Posterior cingulate gyrus (tissue), 11 donors: Measurements from ENCODE around the gene SLC22A12.
"Not testable (repeated sequence)": the region's sequence is repeated elsewhere in the genome, so short reads cannot be mapped to it uniquely, and the experiment has no call there.

Source experiments
- DNase-seq, 10 donors: peaks; one replicate each; pipeline versions ENCODE4 v3.0.0 to v3.0.0-alpha.2; 2020 to 2021; ENCODE audit warnings: mixed read lengths in 3 of 10
- intact Hi-C: fragments of 100-400 bp; cut with DNase I; formaldehyde crosslinking; loops from one replicate; pipeline ENCODE4 v1.15.1; 2023

Gene SLC22A12

DNA sequence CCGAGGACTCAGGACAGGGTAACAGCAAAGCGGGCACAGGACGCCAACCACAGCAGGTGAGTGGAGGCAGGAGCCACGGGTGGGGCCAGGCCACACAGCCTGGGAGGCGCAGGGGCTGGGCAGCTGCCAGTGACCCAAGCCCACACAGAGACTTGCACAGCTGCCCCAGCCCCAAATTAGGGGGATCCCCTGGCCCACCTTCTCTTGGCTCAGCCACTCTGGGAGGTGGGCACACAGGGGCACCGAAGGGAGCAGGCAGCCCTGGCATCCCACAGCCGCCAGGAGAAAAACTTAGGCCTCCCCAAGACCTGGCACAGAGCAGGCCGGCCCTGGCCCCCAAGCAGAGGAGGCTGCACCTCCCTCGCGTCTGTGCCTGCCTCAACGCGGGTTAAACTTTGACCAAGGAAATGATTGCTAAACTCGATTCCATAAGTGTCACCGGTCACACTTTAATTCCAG, at the start of gene SLC22A12:
Gene SLC22A12 (plus strand): TSS at position 458 of the 459 bp plus-strand sequence. CDS start 337 bp downstream, outside the sequence.
- intact Hi-C loops, result no loop called here
- peak in 4 of 10 donors; percentile 1 to 66 (median 32) for DNase-seq

GRCh38 chr11:64542172-64543125, 48.6 kb upstream of the SLC22A12 start:
- peak in 3 of 10 donors; percentile 58 to 79 (median 74) for DNase-seq
- intact Hi-C loops, result no loop called here

DNA sequence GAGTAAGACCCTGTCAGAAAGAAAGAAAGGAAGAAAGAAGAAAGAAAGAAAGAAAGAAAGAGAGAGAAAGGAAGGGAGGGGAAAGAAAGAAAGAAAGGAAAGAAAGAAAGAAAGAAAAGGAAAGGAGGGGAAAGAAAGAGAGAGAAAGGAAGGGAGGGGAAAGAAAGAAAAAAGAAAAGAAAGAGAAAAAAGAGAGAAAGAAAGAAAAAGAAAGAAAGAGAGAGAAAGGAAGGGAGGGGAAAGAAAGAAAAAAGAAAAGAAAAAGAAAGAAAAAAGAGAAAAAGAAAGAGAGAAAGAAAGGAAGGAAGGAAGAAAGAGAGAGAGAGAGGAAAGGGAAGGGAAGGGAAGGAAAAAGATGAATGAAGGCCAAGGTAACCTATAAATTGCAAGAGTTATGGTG, 47.2 kb upstream of the SLC22A12 start:
- no peak for DNase-seq
- intact Hi-C loops, result no loop called here

DNA sequence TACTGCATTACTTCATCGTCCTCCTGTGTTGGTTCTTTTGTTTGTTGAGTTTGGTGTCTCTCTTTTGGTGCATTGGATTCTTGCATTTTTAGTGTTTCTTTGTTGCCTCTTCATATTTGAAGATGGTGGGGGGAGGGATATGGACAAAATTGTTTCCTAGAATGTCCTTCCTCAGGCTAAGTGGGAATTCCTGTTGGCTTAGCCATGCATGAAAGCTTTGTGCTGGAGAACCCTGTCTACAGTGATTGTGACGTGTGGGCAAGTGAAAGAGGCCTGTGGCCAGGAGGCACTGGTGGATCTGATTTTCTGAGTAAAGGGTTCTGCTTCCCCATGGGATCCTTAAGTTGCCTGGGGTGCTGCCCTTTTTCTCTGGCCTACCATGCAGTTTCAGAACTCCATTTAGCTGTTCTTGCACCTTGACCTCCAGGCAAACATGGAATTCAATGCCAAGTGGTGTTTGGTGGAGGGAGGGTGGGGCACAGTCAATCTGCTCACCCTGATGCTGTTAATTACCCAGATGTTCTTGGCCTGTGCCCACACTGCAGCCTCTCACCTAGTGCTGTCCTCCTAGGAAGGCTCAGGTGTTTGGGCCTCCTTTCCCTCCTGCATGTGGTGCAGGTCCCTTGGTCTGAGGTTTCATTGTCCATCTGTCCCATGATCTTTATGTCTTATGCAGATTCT, 46.3 kb upstream of the SLC22A12 start:
- DNase-seq, result peak in 3 of 10 donors; percentile 10 to 40 (median 11)
- intact Hi-C loops, result no loop called here

GRCh38 chr11:64545619-64546018, 45.4 kb upstream of the SLC22A12 start:
- DNase-seq, result peak in 3 of 10 donors; percentile 26 to 72 (median 41)
- intact Hi-C loops, result no loop called here

DNA sequence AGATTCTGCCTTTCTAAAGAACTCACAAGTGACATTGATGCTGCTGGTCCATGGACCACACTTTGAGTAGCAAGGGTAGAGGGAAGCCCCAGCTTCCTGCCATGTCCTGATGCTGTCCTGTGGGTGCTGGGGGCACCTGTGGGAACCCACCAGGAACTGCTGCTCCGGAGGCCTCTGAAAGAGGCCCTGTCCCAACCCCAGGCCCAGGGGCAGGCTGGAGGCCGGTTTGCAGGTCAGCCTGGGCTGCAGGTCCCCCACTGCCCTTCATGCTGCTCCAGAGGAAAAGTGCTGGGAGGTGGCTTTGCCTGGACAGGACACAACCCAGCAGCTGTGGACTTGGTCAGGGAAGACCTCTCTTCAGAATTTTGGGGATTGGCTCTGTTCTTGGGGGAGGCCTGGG, 44.8 kb upstream of the SLC22A12 start:
- peak in 3 of 10 donors; percentile 10 to 38 (median 23) for DNase-seq
- intact Hi-C loops, result no loop called here

- DNase-seq, result peak in 3 of 10 donors; percentile 1 to 64 (median 41)
- intact Hi-C loops, result no loop called here
Observed at GRCh38 chr11:64546600-64546999, 44.4 kb upstream of the SLC22A12 start.

DNA sequence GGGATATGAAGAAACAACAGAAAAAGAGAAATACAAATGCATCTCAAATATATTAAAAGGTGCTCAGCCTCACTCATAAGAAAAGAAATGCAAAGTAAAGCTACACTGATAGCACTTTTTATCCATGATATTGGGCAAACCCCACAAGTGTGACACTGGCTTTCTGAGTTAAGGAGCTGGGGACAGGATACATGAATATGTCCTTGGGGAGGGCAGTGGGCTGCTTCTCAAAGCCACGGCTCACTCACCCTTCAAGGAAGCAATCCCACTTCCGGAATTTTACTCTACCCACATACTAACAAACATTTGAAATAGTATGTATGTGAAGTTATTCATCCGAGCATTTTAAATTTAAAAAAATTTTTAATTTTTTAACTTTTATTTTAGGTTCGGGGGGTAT, 41.1 kb upstream of the SLC22A12 start:
- peak in 2 of 10 donors; percentile 7 to 11 for DNase-seq
- intact Hi-C loops, result no loop called here

DNA sequence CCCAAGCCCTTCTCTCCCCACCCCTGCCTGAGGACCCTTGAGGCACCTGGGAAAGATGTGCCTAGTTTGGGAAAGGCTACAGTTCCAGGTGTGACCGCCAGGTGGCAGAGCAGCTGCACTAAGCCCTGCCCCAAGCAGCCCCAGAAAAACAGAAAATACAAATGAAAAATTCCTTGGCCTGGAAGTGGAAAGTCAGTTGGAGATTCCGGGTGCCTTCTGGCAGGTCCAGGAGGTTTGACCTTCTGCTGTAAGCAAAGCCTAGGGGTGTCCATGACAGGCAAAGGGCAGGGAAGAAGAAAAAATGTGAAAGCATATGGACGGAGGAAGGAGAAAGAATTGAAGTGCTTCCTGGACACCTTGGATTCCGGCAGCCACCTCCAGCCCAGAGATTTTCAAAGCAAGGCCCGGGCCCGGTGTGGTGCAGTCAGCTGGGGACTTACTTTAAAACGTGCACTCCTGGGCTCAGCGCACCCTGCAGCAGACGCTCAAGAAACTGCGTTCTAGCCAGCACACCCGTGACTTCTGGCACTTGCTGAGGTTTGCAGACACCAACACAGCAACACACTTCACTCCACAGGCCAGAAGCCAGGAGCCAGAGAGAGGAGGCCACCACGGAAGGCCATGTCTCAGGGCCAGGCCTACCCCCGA, 37.3 kb upstream of the SLC22A12 start:
- intact Hi-C loops, result loop anchor here (1.0 kb wide), 1 partner anchor 100 kb away; no protein-coding TSS in a partner anchor
- peak in 9 of 10 donors; percentile 53 to 94 (median 78) for DNase-seq

- intact Hi-C loops, result no loop called here
- DNase-seq, result peak in 3 of 10 donors; percentile 62 to 82 (median 70)
Observed at GRCh38 chr11:64556044-64556720, 34.8 kb upstream of the SLC22A12 start.

DNA sequence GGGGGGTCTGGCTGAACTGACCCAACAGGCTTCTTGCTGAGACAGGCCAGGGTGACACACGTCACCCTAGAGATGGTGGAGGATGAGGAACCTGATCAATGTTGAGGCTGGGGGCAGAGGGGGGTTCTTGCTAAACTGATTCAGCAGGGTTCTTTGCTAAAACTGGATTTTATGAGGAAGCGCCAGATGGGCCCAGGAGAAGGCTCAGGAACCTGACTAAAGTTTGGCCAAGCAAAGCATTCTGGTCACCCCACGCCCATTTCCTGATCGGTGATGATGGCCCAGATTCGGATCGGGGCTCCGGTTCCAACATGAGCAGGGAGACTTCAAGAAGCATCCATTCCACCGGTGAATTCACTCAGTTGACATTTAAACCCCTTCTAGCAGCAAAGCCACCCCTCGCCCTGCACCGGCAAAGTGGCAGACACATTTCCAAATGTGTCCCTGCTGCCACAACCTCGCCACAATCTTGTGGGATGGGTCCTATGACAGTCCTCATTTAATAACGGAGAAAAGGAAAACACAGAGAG, 34.2 kb upstream of the SLC22A12 start:
- DNase-seq, result peak in 3 of 10 donors; percentile 35 to 52 (median 45)
- intact Hi-C loops, result no loop called here

DNA sequence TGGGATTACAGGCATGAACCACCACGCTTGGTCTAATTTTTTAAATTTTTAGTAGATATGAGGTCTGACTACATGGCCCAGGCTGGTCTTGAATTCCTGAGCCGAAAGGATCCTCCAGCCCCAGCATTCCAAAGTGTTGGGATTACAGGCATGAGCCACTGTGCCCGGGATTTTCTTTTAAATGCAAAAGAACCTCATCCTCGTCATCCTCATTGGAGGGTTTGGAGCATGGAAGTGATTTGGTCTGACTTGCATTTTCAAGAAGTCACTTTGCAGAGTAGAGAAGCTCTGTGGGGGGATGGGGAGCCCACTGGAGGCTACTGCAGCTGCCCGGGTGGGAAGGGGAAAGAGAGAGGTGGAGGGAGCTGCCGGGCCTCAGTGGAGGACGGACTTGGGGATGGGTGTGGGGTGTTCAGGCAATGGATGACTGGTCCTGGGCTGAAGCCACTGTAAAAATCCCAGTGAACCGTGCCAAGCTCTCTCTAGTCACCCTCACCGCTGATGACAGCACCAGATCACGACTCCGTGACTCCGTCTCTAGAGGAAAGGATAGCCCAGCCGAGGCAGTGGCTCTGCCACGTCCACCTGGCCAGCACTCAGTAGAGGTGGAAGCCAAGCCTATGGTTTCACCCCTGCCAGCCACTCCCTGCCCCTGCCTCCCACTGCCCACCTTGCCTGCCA, 32.8 kb upstream of the SLC22A12 start:
- DNase-seq, result peak in 2 of 10 donors; percentile 27 to 43
- intact Hi-C loops, result no loop called here

DNA sequence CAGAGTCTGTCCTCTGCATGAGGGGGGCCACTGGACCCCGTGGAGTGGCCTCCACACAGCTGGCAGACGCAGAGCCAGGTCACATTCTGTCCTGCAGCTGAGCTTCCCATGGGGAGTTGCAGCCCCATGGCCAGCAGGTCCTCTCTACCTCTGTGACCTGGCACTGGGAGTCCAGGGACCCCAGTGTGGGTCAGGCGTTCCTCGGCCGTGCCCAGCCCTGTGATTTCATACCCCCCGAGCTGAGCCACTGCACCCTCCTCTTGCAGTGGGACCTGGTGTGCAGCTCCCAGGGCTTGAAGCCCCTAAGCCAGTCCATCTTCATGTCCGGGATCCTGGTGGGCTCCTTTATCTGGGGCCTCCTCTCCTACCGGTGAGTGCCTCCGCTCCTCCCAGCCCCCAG, 32.2 kb upstream of the SLC22A12 start:
- DNase-seq, result peak in 4 of 10 donors; percentile 6 to 65 (median 30)
- intact Hi-C loops, result no loop called here

DNA sequence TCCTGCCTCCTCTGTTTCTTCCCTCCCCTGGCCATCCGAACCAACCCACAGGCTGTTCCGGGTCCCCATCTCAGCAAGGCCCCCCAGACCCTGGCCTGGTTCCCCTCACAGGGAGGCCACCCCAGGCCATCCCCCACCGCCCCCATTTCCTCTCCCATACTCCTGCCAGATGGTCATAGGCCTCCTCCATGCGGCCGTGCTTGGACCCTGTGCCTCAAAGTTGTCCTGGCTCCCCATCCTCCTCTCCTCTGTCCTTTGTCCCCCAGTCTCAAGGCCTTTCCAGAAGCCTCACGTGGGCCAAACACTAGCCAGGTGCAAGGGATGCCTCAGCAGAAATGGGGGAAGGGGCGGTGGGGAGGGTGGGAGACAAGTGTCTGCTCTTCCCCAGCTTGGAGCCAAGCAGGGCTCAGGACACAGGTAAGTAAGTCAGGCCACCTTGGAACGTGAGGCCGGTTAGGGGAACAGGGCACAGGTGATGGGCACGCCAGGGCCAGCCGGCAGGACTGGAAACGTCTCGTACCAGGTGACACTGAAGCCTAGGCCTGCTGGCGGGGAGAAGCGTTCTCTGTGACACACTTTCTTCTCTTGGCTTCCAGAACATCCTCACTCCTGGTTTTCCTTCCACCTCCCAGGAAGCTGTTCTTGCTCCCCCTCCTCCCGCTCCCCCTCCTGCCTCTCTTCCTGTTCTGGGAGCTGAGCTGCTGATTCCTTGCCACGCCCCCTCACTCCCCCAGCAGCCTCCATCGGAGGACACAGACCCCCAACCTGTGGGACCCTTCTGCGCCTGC, 31.5 kb upstream of the SLC22A12 start:
- intact Hi-C loops, result no loop called here
- DNase-seq, result peak in 4 of 10 donors; percentile 23 to 67 (median 60)

- peak in 3 of 10 donors; percentile 51 to 67 (median 64) for DNase-seq
- intact Hi-C loops, result no loop called here
Observed at GRCh38 chr11:64560139-64560771, 30.8 kb upstream of the SLC22A12 start.

GRCh38 chr11:64560941-64561340, 30.1 kb upstream of the SLC22A12 start:
- intact Hi-C loops, result no loop called here
- DNase-seq, result peak in 3 of 10 donors; percentile 32 to 57 (median 35)

DNA sequence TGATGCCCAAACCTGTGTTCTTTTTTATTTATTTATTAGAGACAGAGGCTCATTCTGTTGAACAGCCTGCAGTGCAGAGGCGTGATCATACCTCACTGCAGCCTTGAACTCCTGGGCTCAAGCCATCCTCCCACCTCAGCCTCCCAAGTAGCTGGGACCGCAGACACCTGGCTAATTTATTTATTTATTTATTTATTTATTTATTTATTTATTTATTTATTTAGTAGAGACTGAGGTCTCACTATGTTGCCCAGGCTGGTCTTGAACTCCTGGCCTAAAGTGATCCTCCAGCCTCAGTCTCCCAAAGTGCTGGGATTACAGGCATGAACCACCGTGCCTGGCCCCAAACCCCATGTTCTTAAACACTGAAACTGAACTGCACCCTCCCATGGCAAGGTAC, 29.6 kb upstream of the SLC22A12 start:
- intact Hi-C loops, result not testable (repeated sequence)
- peak in 2 of 10 donors; percentile 32 to 42 for DNase-seq
